Kidney epithelial cell (primary cell): ENCODE measurements around the gene FBXO21. TPM values are rescaled to one million over a fixed set of nuclear protein-coding genes. Genes with fewer than 3 reads are reported as not detected.
"Not testable (repeated sequence)": the region's sequence is repeated elsewhere in the genome, so short reads cannot be mapped to it uniquely, and the experiment has no call there.

Source experiments
- DNase-seq: peaks from one replicate; pipeline ENCODE4 v3.0.0-alpha.2; 2010; ENCODE audit warnings: low read depth
- H3K27me3 ChIP-seq: 2 replicates; pipeline ENCODE4 v1.6.0; 2011; ENCODE audit warnings: low read length; ENCODE audit not compliant: control insufficient read depth, insufficient read depth
- H3K36me3 ChIP-seq: 2 replicates; pipeline ENCODE4 v1.5.1; 2011; ENCODE audit warnings: low read length; ENCODE audit not compliant: control insufficient read depth, insufficient read depth
- H3K4me3 ChIP-seq: 2 replicates; pipeline ENCODE4 v1.5.1; 2011; ENCODE audit warnings: low read depth, mild to moderate bottlenecking, control low read depth, low read length
- total RNA-seq: library from RNA; depleted of rRNA; stranded (reverse); fragments of >200 nt; gene quantifications from 2 replicates; pipeline ENCODE4 v1.2.3, GENCODE V29; 2015
- TF ChIP-seq, protein P1 (sequence below): IDR thresholded peaks from 2 replicates; pipeline ENCODE4 v1.5.1; 2011; ENCODE audit warnings: mild to moderate bottlenecking, moderate library complexity, low read length, control low read depth, inconsistent platforms; ENCODE audit not compliant: insufficient read depth, poor library complexity, severe bottlenecking

FBXO21 gene
- total RNA-seq, 1 donor from 2014 or later, result 82.1 TPM

DNA sequence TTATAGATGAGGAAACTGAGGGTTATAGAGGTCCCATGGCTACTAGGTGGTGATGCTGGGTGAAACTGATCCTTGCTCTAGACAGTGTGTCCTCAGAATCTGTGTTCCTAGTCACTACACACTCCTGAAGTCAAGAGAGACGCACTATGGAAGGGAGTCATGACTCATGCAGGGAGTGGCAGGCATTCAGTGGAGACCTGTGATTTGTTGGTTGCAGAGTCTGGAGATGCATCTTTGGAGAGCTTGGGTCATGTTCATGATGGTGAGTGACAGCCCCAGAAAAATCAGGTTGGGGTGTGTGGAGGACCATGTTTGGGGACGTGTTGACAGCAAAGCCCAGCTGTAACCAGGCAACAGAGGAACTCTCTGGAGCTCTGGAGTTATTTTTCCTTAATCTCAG is 38.0 kb upstream of the FBXO21 start:
- no peak for DNase-seq
- H3K4me3 ChIP-seq, result no peak overlapping the region
- peaks cover 5% of the 10 kb centered on the region for H3K27me3 ChIP-seq
- H3K36me3 ChIP-seq, result no peaks in the 10 kb centered on the region
- TF ChIP-seq, protein P1, sequence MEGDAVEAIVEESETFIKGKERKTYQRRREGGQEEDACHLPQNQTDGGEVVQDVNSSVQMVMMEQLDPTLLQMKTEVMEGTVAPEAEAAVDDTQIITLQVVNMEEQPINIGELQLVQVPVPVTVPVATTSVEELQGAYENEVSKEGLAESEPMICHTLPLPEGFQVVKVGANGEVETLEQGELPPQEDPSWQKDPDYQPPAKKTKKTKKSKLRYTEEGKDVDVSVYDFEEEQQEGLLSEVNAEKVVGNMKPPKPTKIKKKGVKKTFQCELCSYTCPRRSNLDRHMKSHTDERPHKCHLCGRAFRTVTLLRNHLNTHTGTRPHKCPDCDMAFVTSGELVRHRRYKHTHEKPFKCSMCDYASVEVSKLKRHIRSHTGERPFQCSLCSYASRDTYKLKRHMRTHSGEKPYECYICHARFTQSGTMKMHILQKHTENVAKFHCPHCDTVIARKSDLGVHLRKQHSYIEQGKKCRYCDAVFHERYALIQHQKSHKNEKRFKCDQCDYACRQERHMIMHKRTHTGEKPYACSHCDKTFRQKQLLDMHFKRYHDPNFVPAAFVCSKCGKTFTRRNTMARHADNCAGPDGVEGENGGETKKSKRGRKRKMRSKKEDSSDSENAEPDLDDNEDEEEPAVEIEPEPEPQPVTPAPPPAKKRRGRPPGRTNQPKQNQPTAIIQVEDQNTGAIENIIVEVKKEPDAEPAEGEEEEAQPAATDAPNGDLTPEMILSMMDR, result no peak

GRCh38 chr12:117227000-117227653 is 36.9 kb upstream of the FBXO21 start:
- DNase-seq, result no peak
- Histone ChIP-seq H3K27me3 (peaks cover 5% of the 10 kb centered on the region), H3K4me3 (no peak overlapping the region), H3K36me3 (no peaks in the 10 kb centered on the region)
- TF ChIP-seq, protein P1, result no peak

GRCh38 chr12:117226505-117226904 is 36.2 kb upstream of the FBXO21 start:
- no peaks in the 10 kb centered on the region for H3K36me3 ChIP-seq
- peaks cover 5% of the 10 kb centered on the region for H3K27me3 ChIP-seq
- TF ChIP-seq, protein P1, result no peak
- DNase-seq, result no peak
- H3K4me3 ChIP-seq, result no peak overlapping the region

DNA sequence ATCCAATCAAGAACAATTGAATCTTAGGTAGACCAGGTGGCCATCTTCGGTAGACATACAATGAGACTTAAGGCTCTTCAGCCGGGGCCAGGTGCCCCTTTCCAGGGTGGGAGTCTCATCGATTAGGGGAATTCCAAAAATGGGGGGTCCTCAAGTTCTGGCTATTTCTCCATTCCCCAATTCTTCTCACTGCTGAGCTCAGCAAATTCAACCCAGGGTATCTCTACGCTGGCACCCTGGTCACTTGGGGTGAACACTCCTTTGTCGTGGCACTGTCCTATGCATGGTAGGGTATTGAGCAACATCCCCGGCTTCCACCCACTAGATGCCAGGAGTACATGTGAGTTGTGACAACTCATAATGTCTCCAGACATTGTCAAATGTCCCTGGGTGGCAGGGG is 34.9 kb upstream of the FBXO21 start:
- no peak for DNase-seq
- no peaks in the 10 kb centered on the region for H3K36me3 ChIP-seq
- H3K4me3 ChIP-seq, result no peak overlapping the region
- H3K27me3 ChIP-seq, result peaks cover 5% of the 10 kb centered on the region
- TF ChIP-seq, protein P1, result no peak

DNA sequence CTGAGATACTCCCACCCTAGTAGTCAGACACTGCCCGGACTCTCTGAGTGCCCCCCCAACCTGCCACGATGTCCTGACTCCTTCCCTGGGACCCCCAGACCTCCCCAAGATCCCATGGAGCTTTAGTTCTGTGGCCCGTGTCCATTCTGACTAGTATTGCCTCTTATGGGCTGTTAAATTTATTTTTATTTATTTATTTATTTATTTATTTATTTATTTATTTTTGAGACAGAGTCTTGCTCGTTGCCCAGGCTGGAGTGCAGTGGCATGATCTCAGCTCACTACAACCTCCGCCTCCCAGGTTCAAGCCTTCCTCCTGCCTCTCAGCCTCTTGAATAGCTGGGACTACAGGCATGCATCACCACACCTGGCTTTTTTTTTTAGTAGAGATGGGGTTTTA is 30.7 kb upstream of the FBXO21 start:
- H3K36me3 ChIP-seq, H3K4me3 ChIP-seq: not testable (repeated sequence)

DNA sequence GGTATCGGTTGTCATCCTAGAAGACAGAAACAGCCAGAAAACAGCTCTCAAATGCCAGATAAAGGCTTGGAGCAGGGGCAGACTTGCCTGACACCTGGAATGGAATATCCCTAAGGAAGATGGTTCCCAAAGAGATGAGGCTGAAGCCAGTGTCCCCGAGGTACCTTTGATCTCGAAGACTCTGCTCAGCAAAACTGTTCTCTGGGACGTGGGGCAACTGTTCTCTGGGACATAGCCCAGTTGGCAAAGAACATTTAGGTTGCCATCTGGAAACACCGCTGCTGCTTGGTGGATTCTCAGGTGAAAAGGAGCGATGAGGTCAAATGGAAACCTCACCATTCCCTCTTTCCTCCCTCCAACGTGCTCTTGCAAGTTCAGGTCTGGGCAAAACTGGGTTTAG is 27.9 kb upstream of the FBXO21 start:
- TF ChIP-seq, protein P1, result no peak
- no peak for DNase-seq
- no peaks in the 10 kb centered on the region for H3K36me3 ChIP-seq
- H3K27me3 ChIP-seq, result peaks cover 9% of the 10 kb centered on the region
- no peak overlapping the region for H3K4me3 ChIP-seq

More for the DNA sequence above, 30.7 kb upstream of the FBXO21 start:
- H3K27me3 ChIP-seq, DNase-seq: not testable (repeated sequence)
